ENCODE data around the gene MC3R.

MC3R gene

DNA sequence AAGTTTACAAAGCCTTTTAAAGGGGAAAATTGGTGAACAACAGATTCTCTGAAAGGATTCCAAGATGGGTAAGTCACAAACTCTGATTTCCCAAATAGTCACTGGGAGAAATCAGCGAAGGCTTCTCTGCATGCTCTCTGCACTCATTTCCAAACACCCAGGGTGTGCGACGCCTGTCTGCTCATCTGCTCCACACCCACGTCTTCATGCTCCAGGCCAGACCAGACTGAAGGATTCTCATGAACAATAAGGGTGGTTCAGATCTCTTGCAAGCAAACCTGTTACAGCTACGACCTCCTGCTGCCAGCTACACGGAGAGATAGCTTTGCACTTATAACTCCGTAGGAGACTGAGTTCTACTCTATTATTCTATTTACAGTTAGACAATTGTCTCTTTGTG is 1.4 kb downstream of the MC3R start:
- DNase-seq (ENCODE audit: low read depth), result no peak

DNA sequence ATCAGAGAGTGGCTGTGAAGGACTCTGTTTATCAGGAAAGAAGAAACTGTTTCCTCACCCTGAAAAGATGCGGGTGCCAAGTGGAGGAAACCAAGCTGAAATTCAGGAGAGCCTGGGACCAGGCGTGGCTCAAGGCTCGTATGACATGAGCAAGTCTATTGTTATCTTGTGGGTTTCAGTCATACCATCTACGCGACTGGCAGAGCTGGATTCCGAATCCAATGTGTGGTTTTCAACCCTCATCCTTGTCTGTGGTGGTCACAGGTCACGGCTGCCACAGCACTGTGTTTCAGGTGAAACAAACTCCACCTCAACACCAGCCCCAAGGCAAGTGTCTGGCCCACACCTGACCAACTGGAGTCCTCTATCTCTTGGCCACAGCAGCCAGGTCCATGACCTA is 9.1 kb downstream of the MC3R start:
- DNase-seq (ENCODE audit: low read depth), result no peak

DNA sequence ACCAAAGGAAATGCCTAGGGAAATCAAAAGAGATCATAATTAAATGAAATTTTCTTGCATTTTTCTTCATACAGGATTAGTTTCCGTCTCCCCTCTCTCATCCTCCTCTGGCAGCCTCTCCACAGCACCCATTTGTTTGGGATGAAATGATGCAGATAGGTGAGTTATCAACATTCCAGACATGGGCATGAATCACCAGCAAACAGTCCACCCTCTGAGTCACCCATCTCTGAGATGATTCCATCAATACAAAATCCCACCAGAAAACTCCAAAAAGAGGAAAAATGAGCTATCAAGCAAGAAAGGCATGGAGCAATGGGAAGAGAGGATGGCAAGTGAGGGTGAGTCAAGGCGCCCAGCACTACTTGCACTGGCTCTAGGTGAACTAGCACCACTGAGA is 11.4 kb downstream of the MC3R start:
- no peak for DNase-seq (ENCODE audit: low read depth)

DNA sequence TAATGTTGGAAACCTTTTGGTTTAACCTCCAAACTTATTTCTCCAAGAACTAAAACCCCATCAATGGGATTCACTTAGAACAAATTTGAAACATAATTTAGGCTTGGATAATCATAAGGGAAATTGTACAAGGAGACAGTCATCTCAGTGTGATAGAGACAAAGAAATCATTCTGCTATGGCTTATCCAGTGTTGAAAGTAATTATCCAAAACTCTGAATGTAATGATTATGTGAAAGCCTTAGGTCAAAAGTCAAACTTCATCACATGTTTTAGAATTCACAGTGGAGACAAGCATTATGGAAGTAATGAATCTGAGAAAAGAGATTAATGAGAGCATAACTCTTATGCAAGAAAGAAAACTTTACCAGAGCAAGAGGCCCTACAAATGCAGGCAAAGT is 20.0 kb downstream of the MC3R start:
- DNase-seq (ENCODE audit: low read depth), result no peak

DNA sequence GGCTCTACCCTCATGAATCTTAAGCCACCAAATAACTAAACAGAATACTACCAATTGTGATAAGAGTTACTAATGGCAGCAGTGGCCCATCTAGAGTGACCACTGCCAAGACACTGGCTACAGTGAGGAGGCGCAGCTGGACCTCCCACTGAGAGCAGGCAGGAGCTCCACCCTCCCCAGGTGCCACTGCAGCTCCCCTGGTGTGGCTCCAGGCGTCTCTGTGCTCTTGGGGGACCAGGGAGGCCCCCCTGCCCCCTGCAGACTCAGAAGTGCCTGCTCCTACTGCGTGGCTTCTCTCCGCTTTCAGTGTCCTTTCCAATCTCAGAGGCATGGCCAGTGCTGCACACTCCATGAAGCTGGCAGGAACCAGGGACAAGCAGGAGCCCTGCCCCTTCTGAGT is 23.4 kb downstream of the MC3R start:
- DNase-seq (ENCODE audit: low read depth), result no peak

DNA sequence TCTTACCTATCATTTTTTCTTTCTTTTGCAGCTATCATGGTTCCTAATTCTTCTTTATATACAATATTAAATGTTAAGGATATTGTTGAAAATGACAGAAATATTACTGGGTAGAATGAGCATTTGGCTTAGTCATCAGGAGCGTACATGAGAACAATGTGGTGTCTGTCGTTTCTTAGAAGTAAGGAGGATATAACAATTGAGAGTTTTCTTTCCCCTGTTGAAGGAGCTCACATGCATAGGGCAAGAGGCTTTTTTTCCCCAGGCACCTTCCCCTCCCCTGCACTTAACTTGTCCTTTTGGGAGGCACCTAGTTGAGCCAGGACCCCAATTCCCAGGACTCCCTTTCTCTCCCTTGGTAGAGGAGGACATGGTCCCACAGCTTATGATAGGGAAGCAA is 25.0 kb downstream of the MC3R start:
- DNase-seq (ENCODE audit: low read depth), result no peak

DNA sequence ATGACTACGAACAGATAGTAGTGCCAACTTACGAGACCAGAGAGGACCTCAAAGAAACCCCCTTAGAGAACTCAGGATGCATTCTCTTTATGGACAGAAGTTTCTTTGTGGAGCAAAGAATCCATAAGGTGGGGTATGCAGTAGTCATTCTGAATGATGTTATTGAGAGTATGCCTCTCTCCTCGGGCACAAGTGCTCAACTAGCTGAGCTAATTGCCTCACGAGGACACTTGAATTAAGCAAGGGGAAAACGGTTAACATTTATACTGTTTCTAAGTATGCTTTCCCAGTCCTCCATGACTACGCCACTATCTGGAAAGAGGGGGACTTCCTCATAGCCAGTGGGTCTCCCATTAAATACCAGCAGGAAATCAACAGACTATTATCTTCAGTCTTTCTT is 25.6 kb downstream of the MC3R start:
- no peak for DNase-seq (ENCODE audit: low read depth)

DNA sequence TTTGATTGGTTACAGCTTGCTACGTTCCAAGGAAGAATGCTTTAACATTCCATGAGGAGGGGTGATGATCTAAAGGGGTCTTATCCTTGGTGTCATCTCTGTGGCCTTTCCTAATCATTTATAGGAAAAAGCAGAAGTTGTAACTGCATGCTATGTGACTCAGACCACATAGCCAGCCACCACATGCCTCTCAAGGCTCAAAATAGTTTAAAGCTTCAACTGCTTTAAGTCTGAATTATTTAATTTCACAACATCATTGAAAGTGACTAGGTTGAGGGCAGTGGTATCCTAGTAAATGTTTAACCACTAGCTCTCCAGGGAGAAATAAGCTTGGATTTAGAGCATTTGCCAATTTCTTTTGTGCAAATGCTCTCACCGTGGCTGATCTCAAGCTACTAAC is 29.7 kb downstream of the MC3R start:
- DNase-seq (ENCODE audit: low read depth), result no peak

DNA sequence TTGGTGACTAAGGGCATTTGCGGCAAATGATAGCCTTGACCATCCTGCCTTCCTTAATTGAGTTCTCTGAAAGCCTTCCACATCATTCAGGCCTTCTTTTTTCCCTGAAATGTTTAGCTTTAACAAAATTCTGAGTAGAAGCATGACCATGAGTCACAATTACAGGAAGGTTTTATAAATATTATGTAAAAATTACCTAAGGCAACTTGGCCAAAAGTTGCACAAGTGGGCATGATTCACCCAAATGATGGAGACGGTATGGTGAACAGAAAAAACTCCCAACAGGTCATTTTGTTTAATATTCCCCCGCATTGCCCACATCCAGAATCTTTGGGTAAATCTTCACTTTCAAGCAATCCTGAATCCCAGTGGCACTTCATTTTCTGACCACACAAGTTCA is 37.0 kb downstream of the MC3R start:
- DNase-seq (ENCODE audit: low read depth), result peak; percentile 3

DNA sequence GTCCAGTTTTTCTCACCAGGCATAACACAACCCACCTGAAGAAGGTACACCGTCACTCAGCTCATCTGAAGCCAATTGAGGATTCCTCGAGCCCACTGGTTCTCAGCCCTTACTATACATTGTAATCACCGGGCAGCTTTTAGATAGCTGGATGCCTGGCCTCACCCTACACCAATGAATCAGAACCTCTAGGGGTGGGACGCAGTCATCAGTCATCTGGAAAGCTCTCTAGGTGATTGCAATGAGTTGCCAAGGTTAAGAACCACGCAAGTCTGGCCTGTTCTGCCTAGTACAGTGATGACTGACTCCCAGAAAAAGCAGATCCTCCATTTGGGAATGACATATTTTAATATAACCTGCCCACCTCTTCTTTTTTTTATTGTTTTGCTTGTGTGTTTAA is 41.1 kb downstream of the MC3R start:
- no peak for DNase-seq (ENCODE audit: low read depth)

DNA sequence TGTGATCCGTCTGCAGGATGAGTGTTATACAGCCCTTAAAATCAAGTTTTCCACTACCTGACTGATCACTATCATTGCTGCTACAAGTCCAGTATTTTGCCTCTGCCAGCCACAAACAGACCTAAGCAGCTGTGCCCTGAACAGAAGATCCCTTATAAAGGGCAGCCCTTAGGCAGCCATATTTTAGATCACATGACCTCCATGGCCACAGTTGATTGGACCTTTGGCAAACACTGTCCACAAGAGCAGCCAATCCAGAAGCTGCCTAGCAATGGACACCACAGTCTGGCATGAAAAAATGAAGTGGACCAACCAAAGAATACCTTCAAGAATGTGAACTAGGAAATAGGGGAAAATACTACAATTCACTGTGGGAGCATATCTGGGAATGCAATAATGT is 50.8 kb downstream of the MC3R start:
- no peak for DNase-seq (ENCODE audit: low read depth)
